ENCODE results near the gene ADSL.

ADSL gene

GRCh38 chr22:40420341-40421081 lies 74.2 kb downstream of the ADSL start:
- DNase-seq: no peak

- no peak for DNase-seq
Measured at GRCh38 chr22:40421082-40421350, 74.7 kb downstream of the ADSL start.

- no peak for DNase-seq
Measured at GRCh38 chr22:40421941-40422340, 75.6 kb downstream of the ADSL start.

DNA sequence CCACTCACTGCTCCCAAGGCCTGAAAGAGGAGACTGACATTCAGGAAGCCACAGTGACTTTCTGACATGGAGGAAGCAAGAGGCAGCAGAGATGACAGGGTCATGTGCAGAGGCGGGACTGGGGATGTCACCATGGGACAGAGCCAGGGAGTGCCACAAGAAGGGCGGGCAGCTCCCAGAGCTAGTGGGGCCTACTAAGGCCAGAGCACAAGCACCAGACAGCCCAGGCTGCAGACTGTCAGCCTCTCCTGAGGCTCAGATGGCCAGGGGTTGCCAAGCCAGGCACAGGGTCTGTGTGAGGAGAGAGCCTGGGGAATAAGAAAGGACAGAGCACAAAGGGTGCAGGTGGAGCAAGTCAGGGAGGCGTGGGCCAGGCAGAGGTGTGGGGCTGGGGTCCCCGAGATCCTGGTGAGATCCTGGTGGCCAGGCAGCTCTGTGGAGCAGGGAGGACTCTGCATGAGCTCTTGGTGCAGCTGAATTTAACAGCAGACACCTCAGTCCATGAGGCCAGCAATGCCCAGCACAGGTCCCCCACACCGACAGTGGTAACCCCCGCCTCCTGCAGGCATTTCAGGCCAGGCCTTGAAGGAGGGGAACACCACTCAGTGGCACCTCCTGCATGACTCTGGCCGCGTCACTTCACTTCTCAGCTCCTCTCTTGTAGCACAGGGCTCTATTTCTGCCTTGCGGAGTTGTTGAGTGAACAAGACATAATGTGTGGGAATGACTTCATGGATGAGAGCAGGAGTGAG lies 76.4 kb downstream of the ADSL start:
- no peak for DNase-seq

DNA sequence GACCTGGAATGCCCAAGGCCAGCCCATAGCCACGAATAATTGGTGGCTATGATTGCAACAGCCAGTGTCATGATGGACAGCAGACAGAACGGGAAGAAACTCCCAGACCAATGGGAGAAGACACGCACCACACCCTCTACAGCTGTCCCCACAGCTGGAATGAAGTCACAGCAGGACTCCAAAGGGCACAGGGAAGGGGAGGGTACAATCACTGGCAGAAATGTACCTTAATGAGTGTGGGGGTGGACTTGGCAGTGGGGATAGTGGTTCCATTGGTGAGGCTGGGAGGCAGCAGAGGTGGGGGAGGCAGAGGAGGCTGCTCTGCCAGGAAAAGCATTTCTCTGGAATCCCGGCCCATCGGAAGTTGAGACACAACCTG lies 77.0 kb downstream of the ADSL start:
- DNase-seq: no peak

- no peak for DNase-seq
Measured at GRCh38 chr22:40423882-40424640, 77.8 kb downstream of the ADSL start.

DNA sequence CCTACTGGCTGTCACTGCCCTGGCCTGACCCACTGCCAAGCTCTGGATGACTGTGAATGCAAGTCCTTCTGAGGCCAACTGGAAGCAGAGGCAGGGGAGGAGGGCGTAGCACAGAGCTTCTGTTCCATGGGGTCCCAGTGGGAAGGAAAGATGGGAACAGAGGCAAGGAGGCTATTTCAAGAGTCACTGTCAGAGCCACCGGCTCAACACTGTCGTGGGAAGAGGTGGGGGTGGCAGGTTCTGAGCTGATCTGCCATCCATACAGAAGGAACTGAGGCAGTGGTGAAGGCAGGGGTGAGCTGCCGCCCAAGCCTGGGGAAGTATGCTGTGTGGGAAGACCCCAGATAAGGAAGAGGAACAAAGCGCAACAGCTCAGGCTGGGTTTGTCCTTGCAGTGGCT lies 78.8 kb downstream of the ADSL start:
- DNase-seq: no peak

- no peak for DNase-seq
Measured at GRCh38 chr22:40426594-40427333, 80.5 kb downstream of the ADSL start.

DNA sequence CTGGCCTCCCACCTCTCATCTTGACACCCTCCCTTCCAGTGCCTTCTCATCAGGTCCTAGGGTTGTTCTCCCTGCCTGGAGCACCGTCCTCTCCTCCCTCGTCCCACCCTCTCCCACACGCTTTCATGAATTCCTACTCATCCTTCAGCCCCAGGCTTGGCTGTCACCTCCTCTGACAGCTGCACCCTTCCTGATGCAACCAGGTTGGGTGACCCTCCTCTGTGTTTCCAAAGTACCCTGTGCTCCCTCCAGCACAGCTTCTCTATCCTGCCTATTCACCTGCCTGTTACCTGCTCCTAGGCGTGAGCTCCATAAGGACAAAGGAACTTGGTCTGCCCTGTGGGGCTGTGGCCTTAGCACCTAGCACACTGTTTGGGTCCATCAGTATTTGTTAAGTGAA lies 82.5 kb downstream of the ADSL start:
- DNase-seq: no peak

GRCh38 chr22:40429481-40429880 lies 83.2 kb downstream of the ADSL start:
- DNase-seq: no peak

DNA sequence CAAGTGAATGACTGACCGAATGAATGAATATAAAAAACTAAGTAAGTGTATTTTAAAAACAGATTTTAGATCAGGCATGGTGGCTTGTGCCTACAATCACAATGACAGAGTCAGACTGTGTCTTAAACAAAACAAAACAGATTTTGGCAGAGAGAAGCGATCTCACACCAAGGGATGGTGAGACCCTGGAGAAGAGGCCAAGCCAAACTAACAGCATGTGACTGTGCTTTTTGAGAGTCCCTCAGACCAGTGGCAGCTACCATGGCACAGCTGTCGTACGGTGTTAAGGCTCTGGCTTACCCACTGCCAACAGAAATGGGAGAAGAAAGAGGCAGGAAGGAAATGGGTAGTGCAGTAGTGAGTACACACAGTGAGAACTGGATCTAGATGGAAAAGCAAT lies 84.7 kb downstream of the ADSL start:
- no peak for DNase-seq

DNA sequence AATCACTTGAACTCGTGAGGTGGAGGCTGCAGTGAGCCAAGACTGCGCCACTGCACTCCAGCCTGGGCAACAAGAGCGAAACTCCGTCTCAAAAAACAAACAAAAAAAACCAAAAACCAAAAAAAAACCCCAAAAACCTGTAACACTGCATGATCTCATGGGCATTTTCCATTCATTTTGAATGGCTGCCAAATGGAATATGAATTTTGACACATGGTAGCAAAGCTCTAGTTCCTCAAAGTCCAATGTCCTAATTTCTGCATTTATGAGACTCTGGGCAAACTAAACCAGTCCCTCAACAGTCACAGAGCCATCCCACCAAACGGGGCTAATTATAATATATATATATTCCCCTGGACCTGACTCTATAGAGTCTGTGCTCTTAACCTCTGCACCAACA lies 85.9 kb downstream of the ADSL start:
- no peak for DNase-seq

DNA sequence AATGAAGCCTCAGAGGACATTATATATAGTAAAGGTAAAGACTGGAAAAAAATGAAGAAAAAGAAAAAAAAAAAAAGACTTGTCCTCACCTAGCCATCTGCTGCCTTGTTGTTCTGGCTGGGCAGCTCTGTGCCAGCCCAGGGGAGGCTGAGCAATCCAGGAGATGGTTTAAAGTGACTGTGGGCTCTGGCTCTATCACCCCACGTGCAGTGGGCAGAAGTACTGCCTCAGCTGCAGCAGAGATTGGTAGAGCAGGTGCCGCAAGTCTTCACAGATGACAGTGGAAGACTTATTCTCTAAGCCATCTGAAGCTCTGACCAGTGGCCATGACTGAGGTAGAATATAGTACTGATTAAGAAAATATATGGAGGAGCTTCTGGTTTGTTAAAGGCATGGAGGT lies 86.3 kb downstream of the ADSL start:
- DNase-seq: no peak

DNA sequence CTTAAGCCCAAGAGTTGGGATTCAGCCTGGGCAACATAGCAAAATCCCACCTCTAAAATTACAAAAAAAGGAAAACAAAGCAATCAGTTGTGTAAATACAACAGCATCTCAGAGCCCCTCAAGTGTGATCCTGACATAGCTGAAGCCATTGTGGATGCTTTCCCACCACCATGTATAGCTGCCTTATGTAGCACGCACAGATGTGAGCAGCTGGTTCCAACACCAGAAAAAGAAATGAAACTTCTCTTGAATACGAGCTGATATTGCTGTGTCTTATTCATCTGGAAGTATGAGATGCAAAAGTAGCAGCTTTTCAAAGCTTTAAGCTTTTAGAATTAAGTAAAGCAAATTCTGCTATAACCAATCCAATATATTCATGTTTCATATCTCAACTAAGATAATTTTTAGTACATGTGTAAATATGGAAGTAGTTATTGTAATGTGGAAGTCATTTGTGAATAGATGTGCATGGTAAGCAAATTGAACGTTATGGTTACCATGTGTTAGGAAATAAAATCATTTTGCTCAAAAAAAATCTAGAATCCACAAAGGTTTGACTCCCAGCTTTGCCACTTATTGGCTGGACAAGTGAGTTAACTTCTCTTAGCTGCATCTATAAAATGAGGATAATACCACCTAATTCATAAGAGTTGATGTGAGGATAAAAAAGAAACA lies 87.3 kb downstream of the ADSL start:
- no peak for DNase-seq

- no peak for DNase-seq
Measured at GRCh38 chr22:40434106-40434505, 87.8 kb downstream of the ADSL start.

- DNase-seq: no peak
Measured at GRCh38 chr22:40434745-40435144, 88.4 kb downstream of the ADSL start.

GRCh38 chr22:40436505-40437431 lies 90.5 kb downstream of the ADSL start:
- DNase-seq: peak; percentile 48 to 52
